22Rv1 (cell line): Measurements from ENCODE around the gene FIBCD1.

Experiments
- H3K27ac ChIP-seq: fragments of 450-650 bp; 2 replicates; pipeline ENCODE4 v1.5.1; 2017
- ZFX ChIP-seq: fragments of 450-650 bp; IDR thresholded peaks from 2 replicates; pipeline ENCODE4 v1.6.1; 2017; ENCODE audit warnings: antibody characterized with exemption, borderline replicate concordance
- TF ChIP-seq, protein P1 (sequence below): fragments of 450-650 bp; IDR thresholded peaks from 2 replicates; pipeline ENCODE4 v1.5.1; 2017; ENCODE audit warnings: mild to moderate bottlenecking

FIBCD1 gene

DNA sequence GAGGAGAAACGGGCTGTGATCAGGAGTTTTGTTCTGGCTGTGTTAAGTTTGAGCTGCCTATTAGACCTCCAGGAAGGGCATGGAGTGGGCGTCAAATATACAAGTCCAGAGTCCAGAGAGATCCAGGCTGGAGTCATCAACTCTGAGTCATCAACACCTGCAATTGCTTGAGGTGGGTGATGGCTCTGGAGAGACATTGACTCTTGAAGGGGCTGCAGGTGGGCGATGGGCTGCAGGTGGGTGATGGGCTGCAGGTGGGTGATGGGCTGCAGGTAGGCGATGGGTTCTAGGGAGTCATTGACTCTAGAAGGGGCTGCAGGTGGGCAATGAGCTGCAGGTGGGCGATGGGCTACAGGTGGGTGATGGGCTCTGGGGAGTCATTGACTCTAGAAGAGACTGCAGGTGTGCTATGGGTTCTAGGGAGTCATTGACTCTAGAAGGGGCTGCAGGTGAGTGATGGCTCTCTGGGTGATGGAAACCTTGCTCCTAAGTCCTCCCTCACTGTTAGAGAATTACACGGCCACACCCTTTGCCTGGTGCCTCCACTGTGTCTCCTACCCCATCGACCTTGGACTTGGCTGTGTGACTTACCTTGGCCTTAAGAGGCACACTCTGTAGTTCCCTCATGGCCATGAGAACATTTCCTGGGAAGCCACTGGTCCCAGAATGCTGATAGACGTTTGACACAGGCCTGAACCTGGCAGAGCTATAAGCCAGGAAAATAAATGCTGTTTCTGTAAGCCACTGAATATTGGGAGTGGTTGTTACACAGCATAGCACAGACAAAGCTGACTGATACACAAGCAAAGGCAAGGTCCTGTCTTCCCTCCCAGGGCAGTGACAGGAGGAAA is 10.4 kb upstream of the FIBCD1 start:
- no peak overlapping the region for H3K27ac ChIP-seq
- TF ChIP-seq, protein P1, sequence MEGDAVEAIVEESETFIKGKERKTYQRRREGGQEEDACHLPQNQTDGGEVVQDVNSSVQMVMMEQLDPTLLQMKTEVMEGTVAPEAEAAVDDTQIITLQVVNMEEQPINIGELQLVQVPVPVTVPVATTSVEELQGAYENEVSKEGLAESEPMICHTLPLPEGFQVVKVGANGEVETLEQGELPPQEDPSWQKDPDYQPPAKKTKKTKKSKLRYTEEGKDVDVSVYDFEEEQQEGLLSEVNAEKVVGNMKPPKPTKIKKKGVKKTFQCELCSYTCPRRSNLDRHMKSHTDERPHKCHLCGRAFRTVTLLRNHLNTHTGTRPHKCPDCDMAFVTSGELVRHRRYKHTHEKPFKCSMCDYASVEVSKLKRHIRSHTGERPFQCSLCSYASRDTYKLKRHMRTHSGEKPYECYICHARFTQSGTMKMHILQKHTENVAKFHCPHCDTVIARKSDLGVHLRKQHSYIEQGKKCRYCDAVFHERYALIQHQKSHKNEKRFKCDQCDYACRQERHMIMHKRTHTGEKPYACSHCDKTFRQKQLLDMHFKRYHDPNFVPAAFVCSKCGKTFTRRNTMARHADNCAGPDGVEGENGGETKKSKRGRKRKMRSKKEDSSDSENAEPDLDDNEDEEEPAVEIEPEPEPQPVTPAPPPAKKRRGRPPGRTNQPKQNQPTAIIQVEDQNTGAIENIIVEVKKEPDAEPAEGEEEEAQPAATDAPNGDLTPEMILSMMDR = no peak
- TF ChIP-seq ZFX = no peak

DNA sequence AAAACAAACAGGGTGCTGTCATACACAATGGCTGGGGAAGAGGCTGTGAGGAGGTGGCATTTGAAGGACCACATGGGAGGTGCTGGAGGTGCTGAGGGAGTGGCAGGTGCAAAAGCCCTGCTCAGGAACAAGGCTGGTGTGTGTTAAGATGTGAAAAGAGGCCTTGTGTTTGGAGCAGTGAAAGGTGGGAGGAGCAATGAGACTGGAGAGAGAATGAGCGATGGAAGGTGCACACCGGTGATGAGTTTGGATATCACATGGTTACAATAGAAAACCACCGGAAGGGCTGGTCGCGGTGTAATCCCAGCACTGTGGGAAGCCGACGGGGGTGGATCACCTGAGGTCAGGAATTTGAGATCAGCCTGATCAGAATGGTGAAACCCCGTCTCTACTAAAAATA is 9.2 kb upstream of the FIBCD1 start:
- TF ChIP-seq ZFX = no peak
- TF ChIP-seq, protein P1 = no peak
- H3K27ac ChIP-seq = no peak overlapping the region

DNA sequence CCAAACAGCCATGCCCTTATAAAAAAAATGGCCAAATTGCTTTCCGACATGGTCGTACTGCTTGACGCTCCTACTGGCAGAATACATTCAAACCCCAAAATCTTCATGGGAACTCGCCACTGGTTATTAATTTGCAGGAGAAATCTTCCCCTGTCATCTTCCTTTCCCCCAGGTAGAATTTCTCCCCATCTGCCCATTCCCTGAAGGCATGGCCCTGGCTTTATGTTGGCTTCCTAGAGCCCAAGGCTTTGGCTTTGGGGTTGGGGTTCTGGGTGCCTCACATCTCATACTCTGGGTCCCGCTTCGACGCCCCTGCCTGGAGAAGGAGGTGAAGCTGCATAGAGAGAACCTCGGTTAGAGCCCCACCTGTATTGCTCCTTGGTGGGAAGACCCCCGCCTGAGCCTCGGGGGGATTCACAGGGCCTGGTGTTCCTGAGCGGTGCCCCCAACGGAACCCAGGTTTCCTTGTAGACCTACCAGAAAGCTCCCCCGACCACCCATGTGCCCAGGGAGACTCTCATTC is 8.6 kb upstream of the FIBCD1 start:
- H3K27ac ChIP-seq = no peak overlapping the region
- TF ChIP-seq, protein P1 = no peak
- no peak for TF ChIP-seq ZFX

DNA sequence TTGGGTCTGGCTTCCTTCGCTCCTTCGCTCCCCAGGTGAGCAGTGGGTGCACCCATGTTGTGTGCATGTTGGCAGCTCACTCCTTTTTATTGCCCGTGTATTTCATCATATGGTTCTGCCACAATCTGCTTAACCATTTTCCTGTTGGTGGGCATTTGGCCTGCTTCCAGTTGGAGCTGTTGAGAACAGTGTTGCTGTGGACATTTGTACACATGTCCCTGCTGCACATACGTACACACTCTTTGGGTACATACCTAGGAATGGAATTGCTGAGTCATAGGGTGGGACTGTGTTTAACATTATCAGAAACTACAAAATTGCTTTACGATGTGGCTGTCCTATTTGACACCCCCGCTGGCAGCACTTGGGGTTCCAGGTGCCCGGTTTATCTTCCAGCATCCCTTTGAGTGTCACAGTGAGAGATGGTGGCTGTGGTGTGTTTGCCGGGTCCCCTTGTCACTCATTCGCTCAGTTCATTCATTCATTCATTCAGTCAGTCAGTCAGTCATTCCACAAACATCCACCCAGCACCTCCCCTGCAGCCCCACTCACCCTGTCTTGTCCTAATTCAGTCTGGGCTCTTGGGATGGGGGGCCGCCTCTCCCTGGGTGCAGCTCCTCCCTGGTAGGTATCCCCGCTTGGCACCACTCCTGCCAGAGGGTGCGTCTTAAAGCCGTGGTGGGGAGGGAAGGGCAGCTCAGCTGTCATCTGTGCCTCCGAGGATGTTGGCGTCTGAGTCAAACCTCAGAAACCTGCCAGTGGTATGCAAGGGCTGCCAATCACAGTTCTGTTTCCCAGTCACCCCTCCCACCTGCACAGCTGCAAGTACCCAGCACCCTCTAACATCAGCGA is 7.9 kb upstream of the FIBCD1 start:
- TF ChIP-seq, protein P1 = no peak
- no peak for TF ChIP-seq ZFX
- H3K27ac ChIP-seq = no peak overlapping the region

DNA sequence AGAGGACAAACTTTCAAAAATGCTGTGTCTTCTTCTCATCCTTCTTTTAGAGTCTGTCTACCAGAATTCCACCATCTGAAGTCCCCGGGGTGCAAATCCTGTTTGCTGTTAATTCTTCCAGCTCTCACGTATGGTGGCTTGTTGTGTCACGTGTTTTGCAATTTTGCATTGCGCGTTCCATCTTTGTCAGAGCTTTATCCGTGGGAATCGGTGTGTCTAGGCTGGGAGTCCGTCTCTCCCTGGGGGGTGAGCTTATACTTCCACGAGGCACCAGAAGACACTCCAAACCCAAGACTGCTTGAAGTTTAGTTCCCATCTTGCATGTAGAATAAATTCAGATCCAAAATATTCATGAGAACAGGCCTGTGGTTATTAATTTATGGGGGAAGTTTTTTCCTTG is 6.1 kb upstream of the FIBCD1 start:
- no peak overlapping the region for H3K27ac ChIP-seq
- TF ChIP-seq ZFX = no peak
- TF ChIP-seq, protein P1 = no peak

DNA sequence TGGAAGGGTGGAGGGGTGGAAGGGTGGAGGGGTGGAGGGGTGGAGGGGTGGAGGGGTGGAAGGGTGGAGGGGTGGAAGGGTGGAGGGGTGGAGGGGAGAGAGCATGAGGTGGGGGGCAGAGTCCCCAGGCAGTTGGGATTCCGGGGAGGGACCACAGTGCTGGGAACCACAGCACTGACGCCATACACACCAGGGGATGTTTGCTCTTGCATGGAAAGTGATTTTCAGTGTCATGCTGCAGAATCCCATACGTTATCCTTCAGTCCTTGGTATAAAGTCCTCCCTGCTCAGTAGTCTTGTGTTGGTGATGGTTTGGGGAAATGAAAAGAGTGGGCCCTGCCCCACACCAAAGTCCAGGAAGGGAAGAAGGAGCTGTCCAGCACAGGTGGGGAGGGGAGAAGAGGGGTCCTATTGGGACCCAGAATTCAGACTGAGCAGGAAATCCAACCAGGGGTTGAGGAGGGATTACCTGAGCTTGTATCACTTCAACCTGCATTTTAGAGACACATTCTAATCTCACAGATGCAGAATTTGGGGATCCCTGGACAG is 5.5 kb upstream of the FIBCD1 start:
- TF ChIP-seq, protein P1 = no peak
- no peak for TF ChIP-seq ZFX
- H3K27ac ChIP-seq = no peak overlapping the region
